LNCAP (cell line): ENCODE measurements around the gene CLDND2.

Source experiments
- CTCF ChIP-seq: fragments of 450-650 bp; IDR thresholded peaks from 2 replicates; pipeline ENCODE4 v1.5.1; 2017; ENCODE audit warnings: mild to moderate bottlenecking

The CLDND2 gene

GRCh38 chr19:51342631-51343569 is 25.9 kb downstream of the CLDND2 start:
- TF ChIP-seq CTCF = no peak

GRCh38 chr19:51341976-51342580 is 26.7 kb downstream of the CLDND2 start, which contains the start of gene VSIG10L:
Gene VSIG10L, minus strand, starts transcription at chr19:51342139. Its CDS starts 15 bp downstream, at chr19:51342124.
- TF ChIP-seq CTCF = no peak

- no peak for TF ChIP-seq CTCF
Measured at GRCh38 chr19:51341066-51341465, 27.7 kb downstream of the CLDND2 start.

GRCh38 chr19:51339687-51340656 is 28.8 kb downstream of the CLDND2 start:
- peak; percentile 50 for TF ChIP-seq CTCF

- TF ChIP-seq CTCF = no peak
Measured at GRCh38 chr19:51339313-51339686, 29.5 kb downstream of the CLDND2 start.

GRCh38 chr19:51338563-51339312 is 30.1 kb downstream of the CLDND2 start:
- peak; percentile 94 for TF ChIP-seq CTCF
